Measurements from ENCODE around the gene FKBP10. TPM values are rescaled to one million over a fixed set of nuclear protein-coding genes. Genes with fewer than 3 reads are reported as not detected.

The FKBP10 gene
- polyA plus RNA-seq, 2 of the 4 experiments (the other 2 are of a cell fraction): 109 to 119 TPM

- TF ChIP-seq HMGXB4 (CRISPR knock-in tag; IDR thresholded peaks at IDR 0.05; ENCODE audit: borderline replicate concordance) (peak; percentile 85; the same call in 1 of the 2 replicates), MYC (IDR thresholded peaks at IDR 0.05; ENCODE audit: borderline replicate concordance, low read length) (peak; percentile 7; the same call in 1 of the 2 replicates), JUN (IDR thresholded peaks at IDR 0.05) (peak; percentile 60 to 82; a peak in 4 of 5 replicates), SMC3 (IDR thresholded peaks at IDR 0.05) (peak; percentile 80), ATOH8 (CRISPR knock-in tag; IDR thresholded peaks at IDR 0.05; ENCODE audit: low read depth) (peak; percentile 87), MAX (IDR thresholded peaks at IDR 0.05) (0 out of 2 replicates have a peak, but pooled peaks have one; percentile 48), CTCF (IDR thresholded peaks at IDR 0.05) (peak; percentile 96), CEBPB (IDR thresholded peaks at IDR 0.05) (no peak), RFX5 (IDR thresholded peaks at IDR 0.05) (no peak), TP53 (CRISPR knock-in tag; IDR thresholded peaks at IDR 0.05) (0 out of 2 replicates have a peak, but pooled peaks have one; percentile 58), RAD21 (conservative IDR thresholded peaks at IDR 0.05 in 1 of 2, IDR thresholded peaks at IDR 0.05 in 1 of 2) (peak; percentile 42 to 70; a peak in 4 of 5 replicates), FOSL2 (IDR thresholded peaks at IDR 0.05) (no peak), FOSL2 (CRISPR knock-in tag; IDR thresholded peaks at IDR 0.05) (peak; percentile 41), BHLHE40 (IDR thresholded peaks at IDR 0.05; ENCODE audit: low read depth, low read length) (no peak), KDM1A (IDR thresholded peaks at IDR 0.05; ENCODE audit: low read depth) (peak; percentile 84; the same call in 1 of the 2 replicates), CHD2 (IDR thresholded peaks at IDR 0.05; ENCODE audit: low read length, partially characterized antibody) (peak; percentile 25), RNF2 (IDR thresholded peaks at IDR 0.05; ENCODE audit: borderline replicate concordance, low read depth) (no peak), HES2 (IDR thresholded peaks at IDR 0.05) (no peak), HOXB5 (CRISPR knock-in tag; IDR thresholded peaks at IDR 0.05) (peak; percentile 87; the same call in 1 of the 2 replicates), TFCP2L1 (CRISPR knock-in tag; IDR thresholded peaks at IDR 0.05) (peak; percentile 4; the same call in 1 of the 2 replicates), ZC3H11A (IDR thresholded peaks at IDR 0.05) (no peak), MAZ (IDR thresholded peaks at IDR 0.05; ENCODE audit: borderline replicate concordance, low read depth, low read length) (0 out of 2 replicates have a peak, but pooled peaks have one; percentile 38), EP300 (IDR thresholded peaks at IDR 0.05) (no peak; a peak in 1 of 5 replicates), ZSCAN20 (CRISPR knock-in tag; IDR thresholded peaks at IDR 0.05) (no peak), BCL3 (IDR thresholded peaks at IDR 0.05) (0 out of 3 replicates have a peak, but pooled peaks have one; percentile 51), ELK1 (IDR thresholded peaks at IDR 0.05; ENCODE audit: low read depth, low read length) (no peak), ESRRA (IDR thresholded peaks at IDR 0.05; ENCODE audit: borderline replicate concordance, low read length) (no peak), POLR2AphosphoS2 (conservative IDR thresholded peaks at IDR 0.05; ENCODE audit: low read length) (no peak), RARB (CRISPR knock-in tag; IDR thresholded peaks at IDR 0.05) (no peak), PHF8 (IDR thresholded peaks at IDR 0.05; ENCODE audit: borderline replicate concordance, low read depth) (peak; percentile 98)
Measured at GRCh38 chr17:41786227-41787020, 26.4 kb upstream of the FKBP10 start, which contains the start of gene JUP (continued).

Data from A549 (cell line).